MCF 10A (cell line): ENCODE data around the gene CABP2. TPM values are rescaled to one million over a fixed set of nuclear protein-coding genes. Genes with fewer than 3 reads are reported as not detected.
A peak's percentile ranks its signal among the peaks of the same experiment; 100 is the strongest.

Source experiments
- BruUV-seq: library from RNA; stranded (reverse); fragments of 400-500 nt; replicated peaks from 2 replicates; lab custom pipeline; 2021; lab: Mats Ljungman, UMichigan
- CTCF ChIA-PET: fragments of 300-600 bp; sonication (Branson Sonifier 250); formaldehyde crosslinking; extraction: SDS; loops from one replicate; lab custom pipeline; 2021; ENCODE audit warnings: antibody characterized with exemption, inconsistent platforms; lab: Yijun Ruan, JAX
- POLR2A ChIA-PET: fragments of 300-600, 350-650 bp; sonication (Branson Sonifier 250); formaldehyde crosslinking; extraction: SDS; loops from one replicate; lab custom pipeline; 2020; ENCODE audit warnings: antibody characterized with exemption, inconsistent platforms; lab: Yijun Ruan, JAX
- DNase-seq: peaks from one replicate; pipeline ENCODE4 v3.0.0-alpha.2; 2018; ENCODE audit not compliant: unreplicated experiment
- H3K27ac Mint-ChIP-seq: one replicate; pipeline ENCODE4 v1.8.0; 2022; ENCODE audit warnings: mild to moderate bottlenecking, low read depth, mixed read lengths; ENCODE audit not compliant: unreplicated experiment
- H3K27me3 Mint-ChIP-seq: one replicate; pipeline ENCODE4 v1.8.0; 2022; ENCODE audit warnings: mixed read lengths; ENCODE audit not compliant: insufficient read depth, unreplicated experiment
- H3K36me3 Mint-ChIP-seq: one replicate; pipeline ENCODE4 v1.8.0; 2022; ENCODE audit warnings: mild to moderate bottlenecking, moderate library complexity, mixed read lengths; ENCODE audit not compliant: insufficient read depth, unreplicated experiment
- H3K4me1 Mint-ChIP-seq: one replicate; pipeline ENCODE4 v1.8.0; 2022; ENCODE audit warnings: mixed read lengths; ENCODE audit not compliant: insufficient read depth, unreplicated experiment
- H3K4me3 Mint-ChIP-seq: one replicate; pipeline ENCODE4 v1.8.0; 2022; ENCODE audit warnings: mild to moderate bottlenecking, moderate library complexity, mixed read lengths; ENCODE audit not compliant: unreplicated experiment
- H3K9me3 Mint-ChIP-seq: one replicate; pipeline ENCODE4 v1.8.0; 2022; ENCODE audit warnings: mixed read lengths; ENCODE audit not compliant: unreplicated experiment
- intact Hi-C: fragments of 100-400 bp; cut with micrococcal nuclease; formaldehyde crosslinking; loops from 2 replicates; pipeline ENCODE4 v1.14.1; 2022
- total RNA-seq: library from RNA; stranded (reverse); gene quantifications from 2 replicates; pipeline ENCODE4 v1.2.3, GENCODE V29; 2022
- TF ChIP-seq, protein P1 (sequence below): fragments of 200-600 bp; IDR thresholded peaks from one replicate; pipeline ENCODE4 v1.8.0; 2022; ENCODE audit warnings: antibody characterized with exemption, mild to moderate bottlenecking; ENCODE audit not compliant: unreplicated experiment

Gene CABP2
- total RNA-seq, 1 experiment from 2014 or later, result not detected

DNA sequence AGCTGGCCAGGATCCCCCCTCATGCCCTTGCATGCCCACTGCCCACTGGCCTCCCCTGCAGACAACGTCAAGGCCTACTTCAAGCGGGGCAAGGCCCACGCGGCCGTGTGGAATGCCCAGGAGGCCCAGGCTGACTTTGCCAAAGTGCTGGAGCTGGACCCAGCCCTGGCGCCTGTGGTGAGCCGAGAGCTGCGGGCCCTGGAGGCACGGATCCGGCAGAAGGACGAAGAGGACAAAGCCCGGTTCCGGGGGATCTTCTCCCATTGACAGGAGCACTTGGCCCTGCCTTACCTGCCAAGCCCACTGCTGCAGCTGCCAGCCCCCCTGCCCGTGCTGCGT, 32.5 kb downstream of the CABP2 start:
- TF ChIP-seq, protein P1, sequence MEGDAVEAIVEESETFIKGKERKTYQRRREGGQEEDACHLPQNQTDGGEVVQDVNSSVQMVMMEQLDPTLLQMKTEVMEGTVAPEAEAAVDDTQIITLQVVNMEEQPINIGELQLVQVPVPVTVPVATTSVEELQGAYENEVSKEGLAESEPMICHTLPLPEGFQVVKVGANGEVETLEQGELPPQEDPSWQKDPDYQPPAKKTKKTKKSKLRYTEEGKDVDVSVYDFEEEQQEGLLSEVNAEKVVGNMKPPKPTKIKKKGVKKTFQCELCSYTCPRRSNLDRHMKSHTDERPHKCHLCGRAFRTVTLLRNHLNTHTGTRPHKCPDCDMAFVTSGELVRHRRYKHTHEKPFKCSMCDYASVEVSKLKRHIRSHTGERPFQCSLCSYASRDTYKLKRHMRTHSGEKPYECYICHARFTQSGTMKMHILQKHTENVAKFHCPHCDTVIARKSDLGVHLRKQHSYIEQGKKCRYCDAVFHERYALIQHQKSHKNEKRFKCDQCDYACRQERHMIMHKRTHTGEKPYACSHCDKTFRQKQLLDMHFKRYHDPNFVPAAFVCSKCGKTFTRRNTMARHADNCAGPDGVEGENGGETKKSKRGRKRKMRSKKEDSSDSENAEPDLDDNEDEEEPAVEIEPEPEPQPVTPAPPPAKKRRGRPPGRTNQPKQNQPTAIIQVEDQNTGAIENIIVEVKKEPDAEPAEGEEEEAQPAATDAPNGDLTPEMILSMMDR, result no peak
- intact Hi-C loops, result no loop called here
- ChIA-PET POLR2A (interaction anchor here (1.4 kb wide), 1 partner anchor 8 kb away, joined by 3 read pairs; the partner anchor contains the start of gene AIP), CTCF (interaction anchor here (0.8 kb wide), 1 partner anchor 51 kb away, joined by 3 read pairs; no protein-coding TSS in a partner anchor)
- Mint-ChIP-seq H3K27me3 (no peaks in the 10 kb centered on the region), H3K4me1 (peaks cover 8% of the 10 kb centered on the region), H3K4me3 (no peak overlapping the region), H3K27ac (no peak overlapping the region), H3K9me3 (no peaks in the 10 kb centered on the region), H3K36me3 (peaks cover 45% of the 10 kb centered on the region)
- BruUV-seq, result TSS peak; percentile 60
- no peak for DNase-seq

DNA sequence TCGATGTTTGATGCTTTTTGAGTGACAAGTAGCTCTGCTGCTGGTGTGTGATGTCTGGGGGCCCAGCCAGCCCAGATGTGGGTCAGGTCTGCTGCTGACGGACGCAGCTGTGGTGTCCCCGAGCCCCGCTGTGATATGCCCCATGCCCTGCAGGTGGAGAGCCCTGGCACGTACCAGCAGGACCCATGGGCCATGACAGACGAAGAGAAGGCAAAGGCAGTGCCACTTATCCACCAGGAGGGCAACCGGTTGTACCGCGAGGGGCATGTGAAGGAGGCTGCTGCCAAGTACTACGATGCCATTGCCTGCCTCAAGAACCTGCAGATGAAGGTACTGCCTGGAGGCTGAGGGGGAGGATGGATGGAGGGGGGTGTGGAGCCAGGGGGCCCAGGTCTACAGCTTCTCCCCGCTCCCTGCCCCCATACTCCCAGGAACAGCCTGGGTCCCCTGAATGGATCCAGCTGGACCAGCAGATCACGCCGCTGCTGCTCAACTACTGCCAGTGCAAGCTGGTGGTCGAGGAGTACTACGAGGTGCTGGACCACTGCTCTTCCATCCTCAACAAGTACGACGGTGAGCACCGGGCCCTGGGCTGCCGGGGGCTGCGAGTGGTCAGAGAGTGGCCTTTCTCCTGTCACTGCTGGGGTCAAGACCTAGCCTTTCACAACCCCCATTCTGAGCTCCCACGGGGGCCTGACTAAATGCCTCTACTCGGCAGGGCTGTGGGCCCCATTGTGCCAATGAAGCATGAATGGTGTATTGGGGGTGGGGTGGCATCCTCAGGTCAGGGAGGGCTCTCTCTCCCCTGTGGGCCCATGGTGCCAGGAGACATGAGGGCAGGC, 33.1 kb downstream of the CABP2 start:
- ChIA-PET POLR2A (interaction anchor here (1.1 kb wide), 1 partner anchor 20 kb away, joined by 3 read pairs; no protein-coding TSS in a partner anchor), CTCF (interaction anchor here (0.8 kb wide), 1 partner anchor 51 kb away, joined by 3 read pairs; no protein-coding TSS in a partner anchor)
- DNase-seq, result no peak
- intact Hi-C loops, result no loop called here
- H3K9me3 Mint-ChIP-seq, result no peaks in the 10 kb centered on the region
- H3K4me1 Mint-ChIP-seq, result peaks cover 10% of the 10 kb centered on the region
- H3K36me3 Mint-ChIP-seq, result peaks cover 47% of the 10 kb centered on the region
- no peaks in the 10 kb centered on the region for H3K27me3 Mint-ChIP-seq
- no TSS peak for BruUV-seq
- TF ChIP-seq, protein P1, result no peak
- H3K27ac Mint-ChIP-seq, result no peak overlapping the region
- no peak overlapping the region for H3K4me3 Mint-ChIP-seq

DNA sequence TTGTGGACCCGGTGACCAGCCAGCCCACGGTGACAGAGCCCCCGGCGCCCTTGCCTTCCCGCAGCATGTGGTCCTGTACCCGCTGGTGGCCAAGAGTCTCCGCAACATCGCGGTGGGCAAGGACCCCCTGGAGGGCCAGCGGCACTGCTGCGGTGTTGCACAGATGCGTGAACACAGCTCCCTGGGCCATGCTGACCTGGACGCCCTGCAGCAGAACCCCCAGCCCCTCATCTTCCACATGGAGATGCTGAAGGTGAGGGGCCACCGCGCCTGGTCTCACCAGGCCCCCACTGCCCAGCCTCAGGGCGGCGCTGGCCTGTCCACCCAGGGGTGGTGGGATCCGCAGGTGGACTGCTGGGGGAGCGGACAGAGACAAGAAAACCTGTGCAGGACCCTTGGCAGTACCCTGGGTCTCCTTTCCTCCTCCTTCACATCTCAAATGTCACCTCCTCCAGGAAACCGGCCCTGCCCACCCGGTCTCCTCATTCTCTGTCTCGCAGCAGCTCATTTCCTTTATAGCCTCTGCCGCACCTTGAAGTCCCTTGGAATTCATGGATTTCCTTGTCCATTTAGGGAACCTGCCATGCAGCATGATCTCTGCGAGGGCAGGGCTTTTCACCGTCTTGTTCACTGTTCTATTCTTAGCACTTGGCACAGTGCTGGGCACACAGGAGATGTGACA, 33.9 kb downstream of the CABP2 start:
- no peak overlapping the region for H3K27ac Mint-ChIP-seq
- no TSS peak for BruUV-seq
- intact Hi-C loops, result no loop called here
- H3K4me1 Mint-ChIP-seq, result peaks cover 17% of the 10 kb centered on the region
- H3K36me3 Mint-ChIP-seq, result peaks cover 44% of the 10 kb centered on the region
- H3K4me3 Mint-ChIP-seq, result no peak overlapping the region
- CTCF ChIA-PET, result interaction anchor here (0.7 kb wide), 1 partner anchor 95 kb away, joined by 4 read pairs; no protein-coding TSS in a partner anchor
- TF ChIP-seq, protein P1, result no peak
- no peaks in the 10 kb centered on the region for H3K27me3 Mint-ChIP-seq
- H3K9me3 Mint-ChIP-seq, result no peaks in the 10 kb centered on the region
- POLR2A ChIA-PET, result interaction anchor here (1.0 to 1.1 kb wide), 2 partner anchors 20 to 26 kb away, joined by 3 to 4 read pairs; no protein-coding TSS in a partner anchor
- no peak for DNase-seq
